MM.1S (cell line): Measurements from ENCODE around the gene WWTR1.

Experiments
- DNase-seq: peaks from one replicate; pipeline ENCODE4 v3.0.0-alpha.2; 2015
- H2AFZ ChIP-seq: fragments of 300-600 bp; sonication (generic); 2 replicates; pipeline ENCODE4 v1.6.0; 2016; ENCODE audit warnings: antibody characterized with exemption, low read length
- H3F3A ChIP-seq: fragments of 300-600 bp; sonication (generic); 2 replicates; pipeline ENCODE4 v1.6.1; 2016; ENCODE audit warnings: mild to moderate bottlenecking, antibody characterized with exemption, low read length, moderate library complexity, mixed read lengths; ENCODE audit not compliant: insufficient read depth
- H3K27ac ChIP-seq: fragments of 300-600 bp; sonication (generic); 2 replicates; pipeline ENCODE4 v1.5.1; 2016; ENCODE audit warnings: mild to moderate bottlenecking, low read length
- H3K27me3 ChIP-seq: fragments of 300-600 bp; sonication (generic); replicated peaks from 2 replicates; pipeline ENCODE4 v1.6.0; 2016; ENCODE audit warnings: low read length; ENCODE audit not compliant: insufficient read depth
- H3K36me3 ChIP-seq: fragments of 300-600 bp; sonication (generic); replicated peaks from 2 replicates; pipeline ENCODE4 v1.6.1; 2016; ENCODE audit warnings: mild to moderate bottlenecking, low read length, mixed read lengths; ENCODE audit not compliant: insufficient read depth
- H3K4me1 ChIP-seq: fragments of 300-600 bp; sonication (generic); 2 replicates; pipeline ENCODE4 v1.6.1; 2016; ENCODE audit warnings: low read length, mixed read lengths
- H3K4me2 ChIP-seq: fragments of 300-600 bp; sonication (generic); 2 replicates; pipeline ENCODE4 v1.6.0; 2016; ENCODE audit warnings: low read depth, low read length
- H3K4me3 ChIP-seq: fragments of 300-600 bp; sonication (generic); 2 replicates; pipeline ENCODE4 v1.5.1; 2016; ENCODE audit warnings: low read length, mixed read lengths
- H3K79me2 ChIP-seq: fragments of 300-600 bp; sonication (generic); 2 replicates; pipeline ENCODE4 v1.6.1; 2016; ENCODE audit warnings: mixed run types, low read length, mixed read lengths
- H3K9ac ChIP-seq: fragments of 300-600 bp; sonication (generic); 2 replicates; pipeline ENCODE4 v1.6.1; 2016; ENCODE audit warnings: low read length, mixed read lengths
- H3K9me2 ChIP-seq: fragments of 300-600 bp; sonication (generic); replicated peaks from 2 replicates; pipeline ENCODE4 v1.6.1; 2016; ENCODE audit warnings: mild to moderate bottlenecking, low read length, mixed read lengths; ENCODE audit not compliant: insufficient read depth
- H3K9me3 ChIP-seq: fragments of 300-600 bp; sonication (generic); replicated peaks from 2 replicates; pipeline ENCODE4 v1.6.1; 2016; ENCODE audit warnings: mild to moderate bottlenecking, low read length, mixed read lengths; ENCODE audit not compliant: insufficient read depth
- H4K20me1 ChIP-seq: fragments of 300-600 bp; sonication (generic); 2 replicates; pipeline ENCODE4 v1.6.1; 2016; ENCODE audit warnings: mild to moderate bottlenecking, low read length, moderate library complexity, mixed read lengths; ENCODE audit not compliant: insufficient read depth
- EZH2 ChIP-seq: fragments of 300-600 bp; sonication (generic); optimal IDR thresholded peaks from 2 replicates; pipeline ENCODE3; 2017; ENCODE audit warnings: low read depth, mild to moderate bottlenecking, antibody characterized with exemption, low read length, mixed read lengths
- EZH2phosphoT487 ChIP-seq: fragments of 300-600 bp; sonication (generic); IDR thresholded peaks from 2 replicates; pipeline ENCODE4 v1.6.1; 2018; ENCODE audit warnings: antibody characterized with exemption, low read length
- TF ChIP-seq, protein P1 (sequence below): fragments of 300-600 bp; sonication (generic); IDR thresholded peaks from 2 replicates; pipeline ENCODE4 v1.5.1; 2016; ENCODE audit warnings: antibody characterized with exemption, low read length, mixed read lengths

WWTR1 gene

DNA sequence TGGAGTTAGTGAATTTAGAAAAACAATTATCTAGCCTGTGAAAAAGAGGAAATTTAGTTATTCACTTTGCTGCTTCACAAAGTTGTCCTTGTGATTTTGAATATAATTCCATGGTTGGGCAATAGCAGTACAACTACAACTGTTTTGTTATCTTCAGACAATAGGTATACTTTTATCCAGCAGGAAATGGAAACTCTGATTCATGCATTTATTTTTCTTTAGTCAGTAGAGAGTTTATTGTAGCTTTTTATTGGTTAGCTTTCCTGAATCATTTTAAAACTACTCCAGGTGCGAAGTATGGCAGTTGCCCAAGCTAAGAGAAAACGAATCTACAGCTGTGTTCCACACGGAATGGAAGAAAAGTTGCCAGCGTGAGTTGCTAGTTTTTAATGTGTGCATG, 103.0 kb downstream of the WWTR1 start:
- Histone ChIP-seq H3K79me2 (no peaks in the 10 kb centered on the region), H3K9ac (no peak overlapping the region), H3K27me3 (no peaks in the 10 kb centered on the region), H3K9me2 (no peaks in the 10 kb centered on the region), H3K27ac (no peak overlapping the region), H3K4me3 (no peak overlapping the region), H3K36me3 (no peaks in the 10 kb centered on the region), H3K9me3 (no peaks in the 10 kb centered on the region), H3K4me1 (no peaks in the 10 kb centered on the region), H3K4me2 (no peak overlapping the region), H3F3A (no peaks in the 10 kb centered on the region), H4K20me1 (no peaks in the 10 kb centered on the region), H2AFZ (no peak overlapping the region)
- TF ChIP-seq EZH2phosphoT487 (no peak), EZH2 (no peak)
- TF ChIP-seq, protein P1, sequence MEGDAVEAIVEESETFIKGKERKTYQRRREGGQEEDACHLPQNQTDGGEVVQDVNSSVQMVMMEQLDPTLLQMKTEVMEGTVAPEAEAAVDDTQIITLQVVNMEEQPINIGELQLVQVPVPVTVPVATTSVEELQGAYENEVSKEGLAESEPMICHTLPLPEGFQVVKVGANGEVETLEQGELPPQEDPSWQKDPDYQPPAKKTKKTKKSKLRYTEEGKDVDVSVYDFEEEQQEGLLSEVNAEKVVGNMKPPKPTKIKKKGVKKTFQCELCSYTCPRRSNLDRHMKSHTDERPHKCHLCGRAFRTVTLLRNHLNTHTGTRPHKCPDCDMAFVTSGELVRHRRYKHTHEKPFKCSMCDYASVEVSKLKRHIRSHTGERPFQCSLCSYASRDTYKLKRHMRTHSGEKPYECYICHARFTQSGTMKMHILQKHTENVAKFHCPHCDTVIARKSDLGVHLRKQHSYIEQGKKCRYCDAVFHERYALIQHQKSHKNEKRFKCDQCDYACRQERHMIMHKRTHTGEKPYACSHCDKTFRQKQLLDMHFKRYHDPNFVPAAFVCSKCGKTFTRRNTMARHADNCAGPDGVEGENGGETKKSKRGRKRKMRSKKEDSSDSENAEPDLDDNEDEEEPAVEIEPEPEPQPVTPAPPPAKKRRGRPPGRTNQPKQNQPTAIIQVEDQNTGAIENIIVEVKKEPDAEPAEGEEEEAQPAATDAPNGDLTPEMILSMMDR = no peak
- DNase-seq = no peak

DNA sequence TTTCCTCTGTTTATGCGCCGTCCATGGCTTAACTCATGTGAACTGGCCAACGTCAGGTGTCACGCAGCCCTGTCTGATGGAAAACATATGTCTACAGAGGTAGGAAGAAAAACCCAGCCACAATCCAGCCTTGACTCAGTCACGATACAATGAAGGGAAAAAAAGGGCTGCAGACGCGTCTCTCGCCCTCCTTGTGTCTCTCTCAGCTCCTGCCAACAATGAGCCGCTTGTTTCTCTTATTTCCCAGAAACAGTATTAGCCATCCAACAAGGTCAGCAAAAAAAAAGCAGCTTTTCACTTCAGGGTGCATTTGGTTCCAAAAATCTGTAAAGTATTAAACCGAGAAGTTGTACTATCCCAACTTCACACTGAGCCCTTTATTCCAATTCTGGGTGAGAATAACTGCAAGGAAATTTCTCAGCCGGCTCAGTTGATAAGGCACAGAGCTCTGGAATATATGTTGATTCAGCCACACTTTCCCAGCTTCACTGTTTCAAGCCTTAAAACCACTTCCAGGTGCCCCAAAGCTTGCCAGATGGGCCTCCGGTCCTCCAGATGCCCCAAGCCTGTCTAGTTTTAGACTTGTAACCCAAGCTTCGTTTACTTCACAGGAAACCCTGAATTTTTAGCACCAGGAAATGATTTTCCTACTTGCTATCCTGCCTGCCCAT, 103.9 kb downstream of the WWTR1 start:
- Histone ChIP-seq H3K4me2 (no peak overlapping the region), H3K27me3 (no peaks in the 10 kb centered on the region), H3K9ac (no peak overlapping the region), H3K4me1 (no peaks in the 10 kb centered on the region), H3K4me3 (no peak overlapping the region), H3K9me2 (no peaks in the 10 kb centered on the region), H3K27ac (no peak overlapping the region), H3F3A (no peaks in the 10 kb centered on the region), H3K36me3 (no peaks in the 10 kb centered on the region), H2AFZ (no peak overlapping the region), H4K20me1 (no peaks in the 10 kb centered on the region), H3K79me2 (no peaks in the 10 kb centered on the region), H3K9me3 (no peaks in the 10 kb centered on the region)
- no peak for TF ChIP-seq EZH2
- TF ChIP-seq EZH2phosphoT487 = no peak
- TF ChIP-seq, protein P1 = no peak
- DNase-seq = no peak

DNA sequence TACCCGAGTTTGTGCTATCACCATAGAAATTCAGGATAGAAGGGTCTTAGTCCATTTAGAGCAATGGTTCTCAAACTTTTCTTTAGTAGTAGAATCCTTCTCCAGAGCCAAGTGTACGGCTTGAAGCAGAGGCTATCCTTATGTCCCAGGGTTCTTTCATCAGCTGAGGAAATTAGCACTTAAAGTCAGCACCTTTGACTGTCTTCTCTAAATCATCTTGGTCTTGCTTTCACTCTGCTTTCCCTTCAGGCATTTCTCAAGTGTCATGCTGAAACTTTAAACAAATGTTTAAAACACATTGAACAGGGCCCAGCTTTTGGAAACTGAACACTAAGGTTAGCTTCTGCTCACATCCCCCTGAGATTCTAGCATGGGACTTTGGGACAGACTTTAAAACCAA, 105.1 kb downstream of the WWTR1 start:
- Histone ChIP-seq H2AFZ (no peak overlapping the region), H3K36me3 (no peaks in the 10 kb centered on the region), H3K9me2 (no peaks in the 10 kb centered on the region), H3K4me1 (no peaks in the 10 kb centered on the region), H4K20me1 (no peaks in the 10 kb centered on the region), H3K79me2 (no peaks in the 10 kb centered on the region), H3K27me3 (no peaks in the 10 kb centered on the region), H3K27ac (no peak overlapping the region), H3K4me2 (no peak overlapping the region), H3K4me3 (no peak overlapping the region), H3K9me3 (no peaks in the 10 kb centered on the region), H3K9ac (no peak overlapping the region), H3F3A (no peaks in the 10 kb centered on the region)
- no peak for TF ChIP-seq EZH2
- TF ChIP-seq, protein P1 = no peak
- TF ChIP-seq EZH2phosphoT487 = no peak
- no peak for DNase-seq
